Measurements from ENCODE around the gene SPIRE2.

The SPIRE2 gene

DNA sequence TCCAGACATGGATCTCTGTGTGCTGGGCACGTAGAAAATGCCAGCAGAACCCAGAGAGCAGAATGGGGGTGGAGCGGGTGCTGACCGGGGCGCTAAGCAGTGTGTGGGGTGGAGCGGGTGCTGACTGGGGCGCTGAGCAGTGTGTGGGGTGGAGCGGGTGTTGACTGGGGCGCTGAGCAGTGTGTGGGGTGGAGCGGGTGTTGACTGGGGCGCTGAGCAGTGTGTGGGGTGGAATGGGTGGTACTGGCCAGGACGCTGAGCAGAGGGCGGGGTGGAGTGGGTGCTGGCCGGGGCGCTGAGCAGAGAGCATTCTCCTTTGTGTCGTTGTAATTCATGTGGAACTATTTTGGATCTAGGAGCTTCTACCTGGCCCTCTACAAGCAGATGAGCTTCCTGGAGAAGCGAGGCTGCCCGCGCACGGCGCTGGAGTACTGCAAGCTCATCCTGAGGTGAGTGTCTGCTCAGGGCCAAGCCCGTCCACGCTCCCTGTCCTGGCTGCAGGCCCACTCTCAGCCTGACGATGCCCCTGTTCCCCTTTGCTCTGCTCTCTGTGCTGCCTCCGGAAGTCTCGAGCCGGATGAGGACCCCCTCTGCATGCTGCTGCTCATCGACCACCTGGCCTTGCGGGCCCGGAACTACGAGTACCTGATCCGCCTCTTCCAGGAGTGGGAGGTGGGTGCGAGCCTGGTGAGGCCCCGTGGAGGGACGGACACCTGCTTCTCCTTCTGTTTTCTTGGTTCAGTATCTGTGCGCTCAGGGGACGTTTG lies 70.1 kb downstream of the SPIRE2 start:
- DNase-seq (ENCODE audit: low read depth in 3 of 3): no peak

DNA sequence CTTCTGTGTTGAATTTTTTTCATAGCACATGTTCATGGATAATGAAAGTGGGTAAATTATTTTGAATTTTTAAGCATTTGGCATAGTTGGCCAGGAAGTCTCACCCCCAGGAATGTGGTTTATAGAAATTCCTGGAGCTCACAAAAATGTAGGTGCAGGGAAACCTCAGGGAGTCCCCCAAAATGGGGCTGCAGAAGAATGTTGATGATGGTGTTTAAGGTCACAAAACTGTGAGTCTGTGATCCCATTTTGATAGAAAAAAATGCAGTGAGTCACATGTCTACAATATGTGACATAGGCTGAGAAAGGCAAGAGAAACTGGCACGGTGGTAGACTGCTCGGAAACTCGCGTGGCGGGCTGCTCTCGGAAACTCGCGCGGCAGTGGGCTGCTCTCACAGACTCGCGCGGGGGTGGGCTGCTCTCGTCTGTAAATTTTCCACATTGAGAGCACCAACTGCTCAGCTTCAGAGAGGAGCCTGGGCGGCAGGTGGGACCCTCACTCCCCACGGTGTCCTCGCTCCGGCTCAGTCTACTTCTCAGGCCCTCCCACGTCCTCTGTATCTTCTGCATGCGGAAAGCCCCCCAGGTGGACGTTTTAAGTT lies 71.7 kb downstream of the SPIRE2 start:
- DNase-seq (ENCODE audit: low read depth in 3 of 3): no peak

GRCh38 chr16:89900885-89901284 lies 72.6 kb downstream of the SPIRE2 start:
- no peak for DNase-seq (ENCODE audit: low read depth in 3 of 3)

- no peak for DNase-seq (ENCODE audit: low read depth in 3 of 3)
Measured at GRCh38 chr16:89902980-89903379, 74.7 kb downstream of the SPIRE2 start.

GRCh38 chr16:89903908-89904515 lies 75.7 kb downstream of the SPIRE2 start:
- no peak for DNase-seq (ENCODE audit: low read depth in 3 of 3)

DNA sequence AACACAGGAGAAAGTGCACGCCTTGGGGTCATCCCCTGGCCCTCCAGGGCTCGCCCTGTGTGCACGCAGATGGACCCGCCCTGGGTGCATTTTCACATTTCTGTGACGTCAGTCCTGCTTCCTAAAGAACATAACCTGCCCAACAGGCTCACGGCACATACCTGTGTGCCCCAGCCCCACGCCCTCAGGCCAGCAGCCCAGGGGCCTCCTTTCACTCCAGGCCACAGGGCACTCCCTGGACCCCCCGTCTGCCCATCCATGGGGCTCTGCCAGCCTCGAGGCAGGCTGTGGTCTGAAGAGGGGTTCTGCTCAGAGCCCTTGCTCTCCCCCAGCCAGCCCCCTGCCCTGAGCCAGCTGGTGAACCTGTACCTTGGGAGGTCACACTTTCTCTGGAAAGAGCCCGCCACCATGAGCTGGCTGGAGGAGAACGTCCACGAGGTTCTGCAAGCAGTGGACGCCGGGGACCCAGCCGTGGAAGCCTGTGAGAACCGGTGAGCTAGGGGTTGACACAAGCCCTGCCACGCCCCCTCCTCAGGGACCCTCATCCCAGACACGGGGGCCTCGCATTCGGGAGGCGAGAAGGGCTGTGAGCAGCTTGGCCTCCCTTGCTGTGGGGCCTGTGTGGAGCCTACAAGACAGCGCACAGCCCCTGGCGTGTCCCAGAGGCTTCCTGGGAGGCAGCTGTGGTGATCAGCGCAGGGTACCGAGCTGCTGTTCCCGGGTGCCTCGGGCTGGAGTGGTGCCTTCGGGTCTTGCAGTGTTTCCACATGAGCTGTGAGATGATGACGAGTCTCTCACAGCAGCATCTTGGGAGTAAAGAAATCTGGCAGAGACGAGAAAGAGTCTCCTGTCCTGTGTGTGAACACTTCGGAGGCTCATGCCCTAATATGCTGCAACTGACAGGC lies 76.6 kb downstream of the SPIRE2 start:
- DNase-seq (ENCODE audit: low read depth in 3 of 3): no peak

DNA sequence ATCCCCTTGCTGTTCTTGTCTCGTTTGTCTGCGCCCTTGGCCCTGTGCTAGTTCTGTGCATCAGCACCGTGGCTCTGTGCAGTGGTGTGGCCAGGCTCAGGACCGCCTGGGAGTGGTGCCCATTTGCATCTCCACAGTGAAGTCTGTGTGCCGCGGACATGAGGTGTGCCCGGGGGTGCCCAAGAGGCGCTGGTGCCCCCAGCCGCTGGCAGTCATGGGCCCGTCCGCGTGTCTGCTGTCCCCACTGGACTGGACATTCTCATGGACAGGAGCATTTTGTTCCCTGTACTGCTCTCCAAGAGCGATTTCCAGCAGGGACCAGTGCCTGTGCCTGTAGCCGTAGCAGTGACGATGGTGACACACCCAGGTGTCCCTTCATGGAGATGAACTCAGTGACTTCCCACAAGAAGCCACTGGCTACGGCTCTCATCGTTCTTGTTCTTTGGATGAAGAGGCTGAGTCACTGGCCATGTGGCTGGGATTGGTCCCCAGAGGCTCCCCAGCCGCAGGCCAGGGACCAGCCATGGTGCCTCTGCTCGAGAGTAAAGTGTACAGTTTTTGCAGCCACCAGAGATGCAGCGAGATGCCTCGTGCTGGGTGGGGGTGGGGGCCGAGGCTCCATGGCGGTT lies 77.3 kb downstream of the SPIRE2 start:
- no peak for DNase-seq (ENCODE audit: low read depth in 3 of 3)

DNA sequence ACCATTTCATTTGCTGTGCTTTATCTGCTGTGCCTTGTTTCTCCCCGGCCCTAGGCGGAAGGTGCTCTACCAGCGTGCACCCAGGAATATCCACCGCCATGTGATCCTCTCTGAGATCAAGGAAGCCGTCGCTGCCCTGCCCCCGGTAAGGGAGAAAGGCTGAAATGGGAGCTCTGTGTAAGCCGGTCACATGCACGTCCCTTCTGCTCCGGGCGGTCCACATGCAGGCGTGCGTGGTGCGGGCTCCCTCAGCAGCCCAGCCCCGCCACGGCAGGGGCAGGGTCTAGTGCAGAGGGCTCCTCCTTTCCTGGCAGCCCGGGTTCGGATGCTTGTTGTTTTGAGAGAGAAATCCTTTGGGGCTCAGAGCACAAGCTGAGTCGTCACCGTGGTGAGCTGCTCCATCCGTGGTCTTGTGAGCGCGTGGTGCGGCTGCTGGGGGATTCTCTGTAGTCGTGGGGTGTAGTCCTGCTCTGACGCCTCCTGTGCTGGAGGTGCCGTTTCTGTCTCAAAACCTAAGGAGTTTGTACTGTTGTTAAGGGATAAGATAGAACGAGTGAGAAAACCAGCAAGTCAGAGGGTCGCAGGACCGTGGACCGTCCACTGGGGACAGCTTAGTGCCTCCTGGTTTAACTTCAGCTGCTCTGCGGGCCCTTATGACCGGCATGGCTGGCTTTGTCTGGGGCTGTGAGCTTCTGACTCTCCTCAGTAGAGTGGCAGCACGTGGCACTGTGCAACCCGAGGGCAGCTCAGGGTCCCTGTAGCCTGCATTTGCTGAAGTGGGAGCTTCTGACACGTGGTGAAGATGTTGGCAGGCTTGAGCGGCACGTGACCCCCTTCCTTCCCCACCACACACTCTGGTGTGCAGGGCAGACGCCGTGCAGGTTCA lies 78.1 kb downstream of the SPIRE2 start:
- no peak for DNase-seq (ENCODE audit: low read depth in 3 of 3)

GRCh38 chr16:89907055-89907814 lies 79.0 kb downstream of the SPIRE2 start:
- no peak for DNase-seq (ENCODE audit: low read depth in 3 of 3)

- no peak for DNase-seq (ENCODE audit: low read depth in 3 of 3)
Measured at GRCh38 chr16:89908236-89908635, 80.0 kb downstream of the SPIRE2 start.

GRCh38 chr16:89909777-89910716 lies 81.8 kb downstream of the SPIRE2 start:
- peak; percentile 40 to 51 (median 41) for DNase-seq (ENCODE audit: low read depth in 3 of 3)

DNA sequence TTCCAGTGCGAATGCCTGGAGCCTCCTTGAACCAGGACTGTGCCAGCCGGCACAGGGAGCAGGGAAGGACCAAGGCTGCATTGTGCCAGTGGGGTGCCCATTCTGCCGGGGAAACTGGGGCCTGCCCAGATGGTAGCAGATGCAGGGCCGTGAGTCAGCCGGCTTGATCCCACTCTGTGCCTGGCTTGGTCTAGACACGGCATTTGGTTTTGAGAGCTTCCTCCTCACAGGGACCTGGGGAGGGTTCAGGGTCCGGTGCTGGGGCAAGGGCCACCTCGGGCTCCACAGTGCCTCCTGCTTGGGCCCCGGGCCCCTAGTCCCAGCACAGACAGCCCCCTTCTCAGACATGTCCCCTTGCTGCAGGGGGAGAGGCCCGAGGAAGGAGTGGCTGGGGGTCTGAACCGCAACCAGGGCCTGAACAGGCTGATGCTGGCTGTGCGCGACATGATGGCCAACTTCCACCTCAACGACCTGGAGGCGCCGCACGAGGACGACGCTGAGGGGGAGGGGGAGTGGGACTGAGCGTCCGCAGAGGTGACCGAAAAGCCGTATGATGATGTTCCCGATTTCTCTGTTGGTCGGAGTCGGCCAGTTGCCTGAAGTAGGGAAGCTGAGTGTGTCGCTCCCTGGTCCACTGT lies 82.6 kb downstream of the SPIRE2 start:
- no peak for DNase-seq (ENCODE audit: low read depth in 3 of 3)

DNA sequence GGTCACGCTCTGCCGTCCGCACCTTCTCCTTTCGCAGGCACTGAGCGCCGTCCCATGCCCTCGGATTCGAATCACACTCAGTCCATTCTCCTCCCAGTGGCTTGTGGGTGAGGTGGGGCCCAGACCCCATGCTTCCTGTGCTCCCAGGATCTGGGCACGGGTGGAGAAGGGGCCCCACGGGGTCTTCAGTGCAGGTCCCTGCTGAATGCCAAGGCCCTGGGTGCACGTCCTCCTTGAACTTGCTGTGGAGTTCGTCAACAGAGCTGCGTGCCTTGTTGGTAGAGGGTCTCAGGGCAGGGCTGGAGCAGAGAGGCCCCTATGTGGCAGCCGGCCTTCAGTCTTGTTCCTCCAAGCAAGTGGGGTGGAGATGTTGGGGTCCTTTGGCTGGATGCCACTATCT lies 83.1 kb downstream of the SPIRE2 start:
- no peak for DNase-seq (ENCODE audit: low read depth in 3 of 3)

- no peak for DNase-seq (ENCODE audit: low read depth in 3 of 3)
Measured at GRCh38 chr16:89912143-89912542, 83.9 kb downstream of the SPIRE2 start.

DNA sequence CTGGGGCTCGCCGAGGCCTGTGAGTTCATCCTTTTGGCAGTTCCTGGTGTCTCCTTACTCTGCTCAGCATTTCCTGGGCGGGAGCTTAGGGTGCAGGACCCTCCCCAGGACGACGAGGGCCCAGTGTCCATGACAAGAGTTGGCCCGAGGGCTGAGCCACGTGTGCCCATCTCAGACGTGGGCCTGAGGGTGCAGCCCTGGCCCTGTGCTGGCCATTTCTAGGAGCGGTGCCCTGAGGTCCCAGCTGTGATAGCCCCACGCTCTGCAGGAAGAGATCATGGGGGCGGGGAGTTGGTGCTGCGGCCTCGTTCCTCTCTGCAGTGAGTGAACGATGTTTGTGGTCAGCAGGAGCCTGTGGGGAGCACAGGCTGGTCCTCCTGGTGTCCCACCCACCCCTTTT lies 84.4 kb downstream of the SPIRE2 start:
- DNase-seq (ENCODE audit: low read depth in 3 of 3): no peak

- DNase-seq (ENCODE audit: low read depth in 3 of 3): no peak
Measured at GRCh38 chr16:89913408-89914387, 85.4 kb downstream of the SPIRE2 start.

Measured in stimulated activated CD4-positive, alpha-beta T cell treated with anti-CD3 and anti-CD28 coated beads, TNF-alpha, amount 100 ng/mL, for 4 hours (primary cell).